GM15510 (cell line): ENCODE data around the gene YPEL1.

Experiments used
- POLR2A ChIP-seq: IDR thresholded peaks from 3 replicates; pipeline ENCODE4 v1.6.1; 2011; ENCODE audit warnings: borderline replicate concordance; ENCODE audit not compliant: insufficient read length; ENCODE audit errors: extremely low read depth

YPEL1 gene

GRCh38 chr22:21696115-21696514 lies 39.5 kb downstream of the YPEL1 start:
- no peak for TF ChIP-seq POLR2A

DNA sequence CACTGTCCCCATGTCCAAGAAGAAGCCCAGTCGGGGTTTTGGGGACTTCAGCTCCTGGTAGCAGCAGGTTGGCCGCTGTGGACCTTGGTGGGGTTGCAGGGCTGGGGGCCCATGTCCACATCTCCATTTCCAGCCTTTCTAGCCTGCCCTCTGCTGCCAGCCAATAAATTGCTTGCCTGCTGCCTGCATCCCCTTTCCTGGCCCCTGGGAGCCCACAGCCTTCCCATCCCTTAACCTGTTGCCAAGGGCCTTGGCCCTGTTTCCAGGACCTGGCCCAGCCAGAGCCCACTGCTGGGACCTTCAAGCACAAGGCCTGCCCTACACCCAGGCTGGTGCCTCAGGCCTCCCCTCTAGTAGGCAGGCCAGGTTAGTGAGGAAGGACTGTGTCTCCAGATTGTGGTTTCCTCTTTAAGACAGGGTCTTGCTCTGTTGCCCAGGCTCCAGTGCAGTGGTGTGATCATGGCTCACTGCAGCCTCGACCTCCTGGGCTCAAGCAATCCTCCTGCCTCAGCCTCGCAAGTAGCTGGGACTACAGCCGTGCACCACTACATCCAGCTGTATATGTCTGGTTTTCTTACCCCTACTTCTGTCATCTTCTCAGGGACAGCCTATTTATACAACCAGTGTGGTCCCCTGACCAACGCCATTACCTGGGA lies 40.0 kb downstream of the YPEL1 start:
- no peak for TF ChIP-seq POLR2A

GRCh38 chr22:21694795-21695429 lies 40.7 kb downstream of the YPEL1 start:
- TF ChIP-seq POLR2A, result no peak

GRCh38 chr22:21694394-21694793 lies 41.2 kb downstream of the YPEL1 start:
- TF ChIP-seq POLR2A, result no peak

DNA sequence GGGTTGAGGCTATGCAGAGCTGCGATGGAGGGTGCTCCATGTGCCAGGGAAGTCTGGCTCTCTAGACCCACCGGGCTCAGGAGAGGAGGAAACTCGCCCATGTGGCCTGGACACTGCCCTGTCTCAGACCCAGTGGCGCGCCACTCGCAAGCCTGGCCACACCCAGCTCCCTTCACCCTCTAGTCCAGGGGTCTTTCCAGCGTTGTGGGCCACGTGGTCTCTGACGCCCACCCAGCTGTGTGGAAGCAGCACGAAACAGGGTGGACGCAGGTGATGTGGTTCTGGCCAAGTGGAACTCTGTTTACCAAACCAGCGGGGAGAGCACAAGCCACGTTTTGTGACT lies 41.6 kb downstream of the YPEL1 start:
- TF ChIP-seq POLR2A, result no peak

- no peak for TF ChIP-seq POLR2A
These were observed 42.1 kb downstream of the YPEL1 start for GRCh38 chr22:21693333-21693998.

DNA sequence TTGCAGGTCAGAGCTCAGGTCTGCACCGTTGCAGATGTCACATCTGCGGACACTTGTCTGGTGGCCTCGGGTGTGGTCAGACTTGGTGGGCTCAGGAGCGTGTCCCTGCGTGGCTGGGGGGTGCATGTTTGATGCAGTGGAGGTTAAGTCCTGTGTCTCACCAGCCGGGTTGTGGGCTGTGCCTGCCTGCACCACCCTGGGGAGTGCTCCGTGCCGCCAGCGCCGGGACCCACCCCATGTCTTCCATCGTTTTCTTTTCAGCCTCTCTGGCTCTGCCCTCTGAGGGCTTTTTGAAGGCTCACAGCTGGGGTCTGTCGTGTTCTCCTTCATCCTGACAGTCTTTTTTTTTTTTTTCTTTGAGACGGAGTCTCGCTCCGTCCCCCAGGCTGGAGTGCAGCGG lies 43.8 kb downstream of the YPEL1 start:
- TF ChIP-seq POLR2A, result no peak

DNA sequence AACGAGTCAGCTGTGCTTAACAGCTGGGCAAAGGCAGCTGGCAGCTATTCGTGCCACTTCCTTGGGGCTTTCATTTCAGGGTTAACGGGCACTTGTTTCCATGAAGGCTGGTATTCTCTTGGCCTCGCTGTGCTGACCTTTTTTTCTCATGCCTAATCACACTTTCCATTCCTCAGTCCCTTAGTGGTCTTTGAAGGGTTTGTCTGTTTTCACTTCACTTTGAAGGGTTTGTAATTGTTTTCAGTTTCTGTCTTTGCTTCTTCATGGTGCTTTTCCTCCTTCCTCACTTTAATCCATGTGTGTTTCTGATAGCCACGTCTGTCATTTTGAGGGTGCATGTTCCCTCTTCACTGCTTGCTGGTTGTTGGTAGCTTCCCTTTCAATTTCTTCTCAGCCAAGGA lies 45.2 kb downstream of the YPEL1 start:
- no peak for TF ChIP-seq POLR2A

GRCh38 chr22:21688706-21689381 lies 46.8 kb downstream of the YPEL1 start:
- TF ChIP-seq POLR2A, result no peak

DNA sequence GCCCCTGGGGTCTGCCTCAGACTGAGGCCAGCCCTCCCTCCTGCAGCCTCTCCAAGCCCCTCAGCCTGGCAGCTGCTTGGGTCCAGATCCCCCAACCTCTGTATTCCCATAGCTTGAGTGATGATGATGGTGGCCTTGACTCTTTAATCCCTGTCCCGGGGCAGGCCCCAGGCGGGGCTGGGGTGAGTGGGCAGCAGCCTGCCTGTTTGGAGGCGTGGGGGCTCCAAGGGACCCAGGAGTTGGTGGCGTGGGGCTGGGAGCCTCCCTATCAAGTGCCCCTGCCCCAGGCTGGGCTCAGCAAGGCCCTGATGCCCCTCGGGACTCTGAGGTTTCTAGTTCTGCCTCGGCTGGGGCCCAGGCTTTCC lies 47.3 kb downstream of the YPEL1 start:
- TF ChIP-seq POLR2A, result no peak

DNA sequence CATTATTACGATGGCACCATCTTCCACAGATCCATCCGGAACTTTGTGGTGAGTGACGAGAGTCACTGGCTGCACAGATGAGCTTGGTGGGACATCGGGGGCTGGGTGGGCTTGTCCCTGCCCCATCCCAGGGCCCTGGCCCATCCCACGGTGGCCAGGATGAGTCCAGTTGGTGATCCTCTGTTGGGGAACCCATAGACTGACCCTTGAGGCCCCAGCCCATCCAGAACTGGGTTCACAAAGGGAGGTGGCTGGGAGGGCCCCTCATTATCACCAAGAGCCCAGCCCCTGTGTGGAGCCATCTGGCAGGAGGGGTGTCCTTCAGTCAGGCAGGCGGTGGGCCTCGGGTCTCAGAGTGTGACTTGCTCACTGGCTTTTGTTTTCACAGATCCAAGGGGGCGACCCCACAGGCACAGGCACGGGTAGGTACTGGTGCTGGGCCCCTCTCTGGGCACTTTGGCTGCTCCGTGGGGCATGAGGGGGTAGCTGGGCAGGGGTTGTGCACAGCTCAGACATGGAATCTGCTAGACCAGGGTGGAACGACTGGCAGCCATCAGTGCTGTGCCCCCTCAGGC lies 47.8 kb downstream of the YPEL1 start:
- TF ChIP-seq POLR2A, result no peak

DNA sequence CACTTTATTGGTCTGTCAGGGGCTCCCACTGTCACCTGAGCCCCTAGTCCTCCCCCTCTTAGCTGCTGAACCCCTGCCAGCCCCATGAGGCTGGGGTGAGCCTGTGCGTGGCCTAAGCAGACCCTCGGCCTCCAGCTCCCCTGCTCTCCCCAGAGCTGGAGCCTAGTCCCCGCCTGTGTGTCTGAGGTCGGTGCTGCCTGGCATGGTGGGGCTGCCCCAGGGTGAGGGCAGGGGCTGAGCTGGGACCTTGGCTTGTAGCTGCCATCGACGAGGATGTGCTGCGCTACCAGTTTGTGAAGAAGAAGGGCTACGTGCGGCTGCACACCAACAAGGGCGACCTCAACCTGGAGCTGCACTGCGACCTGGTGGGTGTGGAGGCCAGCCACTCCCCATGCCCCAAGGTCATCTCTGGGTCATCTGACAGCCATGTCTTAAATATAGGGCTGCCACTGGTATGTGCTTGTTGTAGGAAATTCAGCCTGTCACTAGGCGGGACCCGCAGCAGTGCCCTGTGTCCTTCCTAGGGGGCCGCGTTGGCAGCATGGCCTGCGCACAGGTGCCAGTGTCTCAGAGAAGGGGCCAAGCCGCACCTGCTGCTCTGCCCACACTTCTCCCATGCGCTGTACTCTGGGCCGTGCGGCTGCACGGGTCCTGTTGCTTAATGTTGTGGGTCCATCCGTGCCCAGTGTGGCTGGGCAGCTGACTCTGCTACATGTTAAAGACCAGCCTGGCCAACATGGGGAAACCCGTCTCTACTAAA lies 48.8 kb downstream of the YPEL1 start:
- no peak for TF ChIP-seq POLR2A

GRCh38 chr22:21686193-21686608 lies 49.4 kb downstream of the YPEL1 start:
- TF ChIP-seq POLR2A, result no peak

- no peak for TF ChIP-seq POLR2A
These were observed 50.5 kb downstream of the YPEL1 start for GRCh38 chr22:21685164-21685513.
